Activated T-helper 1 cell treated with Interleukin-2 at 50 U/mL for 16 hours (primary cell): ENCODE measurements around the gene KREMEN2.
"Not testable (repeated sequence)": the region's sequence is repeated elsewhere in the genome, so short reads cannot be mapped to it uniquely, and the experiment has no call there.

Experiments used
- DNase-seq: peaks from one replicate; pipeline ENCODE4 v3.0.0-alpha.2; 2020; ENCODE audit warnings: low read depth

Gene KREMEN2

DNA sequence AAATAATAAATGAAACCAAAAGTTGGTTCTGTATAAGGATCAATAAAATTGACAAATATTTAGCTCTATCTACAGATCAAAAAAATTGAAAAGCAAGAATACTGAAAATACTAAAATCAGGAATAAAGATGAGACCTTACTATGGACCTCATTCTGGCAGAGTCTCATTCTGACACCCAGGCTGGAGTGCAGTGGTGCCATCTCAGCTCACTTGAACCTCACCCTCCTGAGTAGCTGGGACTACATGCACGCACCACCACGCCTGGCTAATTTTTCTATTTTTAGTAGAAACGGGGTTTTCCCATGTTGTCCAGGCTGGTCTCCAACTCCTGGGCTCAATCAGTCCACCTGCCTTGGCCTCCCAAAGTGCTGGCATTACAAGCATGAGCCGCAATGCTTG lies 22.0 kb upstream of the KREMEN2 start:
- no peak for DNase-seq

DNA sequence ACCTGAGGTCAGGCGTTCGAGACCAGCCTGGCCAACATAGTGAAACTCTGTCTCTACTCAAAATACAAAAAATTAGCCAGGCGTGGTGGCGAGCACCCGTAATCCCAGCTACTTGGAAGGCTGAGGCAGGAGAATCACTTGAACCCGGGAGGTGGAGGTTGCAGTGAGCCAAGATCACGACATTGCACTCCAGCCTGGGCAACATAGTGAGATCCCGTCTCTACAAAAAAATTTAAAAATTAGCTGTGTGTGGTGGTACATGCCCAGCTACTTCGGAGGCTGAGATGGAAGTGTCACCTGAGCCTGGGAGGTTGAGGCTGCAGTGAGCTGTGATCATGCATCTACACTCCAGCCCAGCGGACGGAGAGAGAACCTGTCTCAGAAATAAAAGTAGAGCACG lies 20.4 kb upstream of the KREMEN2 start:
- not testable (repeated sequence) for DNase-seq

DNA sequence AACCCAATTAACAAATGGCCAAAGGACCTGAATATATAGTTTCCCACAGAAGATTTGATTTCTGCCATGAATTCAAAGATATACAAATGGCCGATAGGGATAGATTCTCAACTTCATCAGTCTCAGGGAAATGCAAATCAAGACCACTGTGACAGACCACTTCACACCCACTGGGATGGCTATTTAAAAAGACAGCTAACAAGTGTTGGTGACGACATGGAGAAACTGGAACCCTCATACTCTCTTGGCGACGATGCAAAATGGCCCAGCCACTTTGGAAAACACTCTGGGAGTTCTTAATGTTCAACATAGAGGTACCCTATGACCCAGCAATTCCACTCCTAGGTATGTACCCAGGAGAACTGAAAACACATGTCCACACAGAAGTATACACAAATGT lies 17.4 kb upstream of the KREMEN2 start:
- DNase-seq, result no peak

DNA sequence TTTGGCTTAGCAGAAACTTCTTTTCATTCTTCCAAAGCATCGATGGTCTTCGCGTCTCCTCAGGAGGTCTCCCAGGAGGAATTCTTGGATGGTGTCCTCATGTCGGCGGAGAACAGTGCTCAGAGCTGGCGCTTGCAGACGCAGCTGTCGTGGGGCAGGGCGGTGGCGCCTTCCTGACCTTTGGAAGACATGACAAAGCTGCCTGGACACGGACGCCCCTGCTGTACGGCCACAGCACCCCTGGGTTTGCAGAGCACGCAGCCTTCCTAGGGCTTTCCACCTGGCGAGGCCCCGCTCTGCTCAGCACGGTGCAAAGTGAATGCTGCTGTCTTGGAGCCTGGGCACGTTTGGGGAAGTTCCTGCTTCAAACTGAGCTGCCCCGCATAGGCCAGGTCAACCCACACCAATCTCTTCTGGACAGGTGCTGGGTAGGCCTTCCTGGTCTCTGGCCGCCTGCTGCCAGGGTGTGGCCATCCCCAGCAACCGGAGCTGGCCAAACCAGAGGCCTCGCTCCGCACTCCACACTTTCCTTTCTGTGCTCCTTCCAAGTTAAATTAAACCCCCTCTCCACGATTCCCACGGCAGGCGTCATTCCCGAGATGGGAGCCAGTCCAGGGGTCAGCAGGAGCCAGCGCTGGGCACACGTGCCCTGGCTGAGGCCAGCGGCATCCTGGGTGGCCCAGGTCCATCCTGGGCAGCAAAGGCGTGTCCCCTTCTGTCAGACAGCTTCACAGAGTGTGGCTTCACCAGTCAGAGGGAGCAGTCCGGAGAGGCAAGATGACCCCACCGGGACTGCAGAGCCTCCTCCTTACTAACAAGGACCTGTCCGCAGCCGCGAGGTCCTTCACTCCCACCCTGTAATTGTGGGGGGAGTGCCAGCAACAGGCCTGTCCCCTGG lies 15.0 kb upstream of the KREMEN2 start:
- no peak for DNase-seq

DNA sequence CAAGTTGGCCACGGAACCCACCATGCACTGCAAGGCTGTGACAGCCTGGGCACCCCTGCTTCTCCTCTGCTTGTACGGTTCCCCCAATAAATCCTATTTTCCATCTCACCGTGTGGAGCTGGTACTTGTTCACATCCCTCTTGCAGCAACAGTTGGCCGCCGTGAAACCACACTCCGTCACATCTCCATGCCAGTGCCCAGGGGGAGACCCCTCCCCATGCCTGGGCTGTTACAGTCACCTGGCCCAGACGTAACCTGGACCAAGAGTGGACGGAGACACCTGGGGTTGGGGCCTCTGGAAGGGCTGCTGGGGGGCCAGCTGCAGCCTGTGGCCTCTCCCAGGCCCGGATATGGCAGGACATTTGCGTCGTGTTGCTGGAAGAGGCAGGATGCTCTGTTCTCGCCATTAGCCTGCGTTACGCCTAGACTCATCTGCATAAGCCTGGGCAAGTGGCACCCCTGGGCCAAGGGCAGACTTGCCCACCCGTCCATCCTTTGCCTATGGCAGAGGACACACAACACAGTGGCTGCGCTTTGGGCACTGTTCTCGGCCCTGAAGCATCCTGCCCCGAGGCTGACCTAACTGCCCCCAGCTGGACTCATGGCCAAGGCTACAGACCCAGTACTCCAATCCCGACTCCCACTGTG lies 14.2 kb upstream of the KREMEN2 start:
- no peak for DNase-seq

DNA sequence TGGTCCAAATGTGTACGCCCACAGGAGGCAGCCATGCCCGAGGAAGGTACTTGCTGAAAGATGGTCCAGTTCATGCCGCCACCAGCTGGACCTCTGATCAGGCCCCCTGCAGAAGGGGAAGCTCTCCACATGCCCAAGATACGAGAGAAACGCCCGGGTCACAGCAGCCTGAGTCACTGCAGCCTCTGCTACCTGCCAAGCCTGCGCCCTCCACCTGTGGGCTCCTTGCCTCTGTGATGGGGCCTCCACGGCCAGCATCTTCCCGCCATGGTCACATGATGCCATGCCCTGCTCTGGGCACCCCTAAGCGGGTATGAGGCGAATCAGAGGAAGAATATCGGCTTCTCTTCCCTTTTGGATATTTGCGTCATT lies 13.7 kb upstream of the KREMEN2 start:
- no peak for DNase-seq

DNA sequence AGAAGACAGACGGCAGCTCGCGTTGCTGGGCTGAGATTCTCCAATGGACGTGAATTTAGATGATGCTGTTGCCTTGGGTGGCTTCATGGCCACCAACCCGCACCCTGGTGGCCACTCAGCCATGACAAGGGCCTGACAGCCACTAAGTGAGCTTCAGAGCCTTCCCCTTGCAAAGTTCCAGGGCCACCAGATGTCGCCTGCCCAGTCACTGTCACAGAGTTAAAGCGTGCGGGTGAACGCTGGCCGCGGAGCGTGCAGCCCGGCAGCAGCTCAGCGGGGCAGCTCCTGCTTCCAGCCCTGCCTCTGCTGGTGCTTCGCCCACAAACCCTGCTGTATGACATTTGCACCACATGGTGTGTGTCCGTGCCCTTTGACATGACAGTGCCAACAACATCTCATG lies 13.3 kb upstream of the KREMEN2 start:
- DNase-seq, result no peak

DNA sequence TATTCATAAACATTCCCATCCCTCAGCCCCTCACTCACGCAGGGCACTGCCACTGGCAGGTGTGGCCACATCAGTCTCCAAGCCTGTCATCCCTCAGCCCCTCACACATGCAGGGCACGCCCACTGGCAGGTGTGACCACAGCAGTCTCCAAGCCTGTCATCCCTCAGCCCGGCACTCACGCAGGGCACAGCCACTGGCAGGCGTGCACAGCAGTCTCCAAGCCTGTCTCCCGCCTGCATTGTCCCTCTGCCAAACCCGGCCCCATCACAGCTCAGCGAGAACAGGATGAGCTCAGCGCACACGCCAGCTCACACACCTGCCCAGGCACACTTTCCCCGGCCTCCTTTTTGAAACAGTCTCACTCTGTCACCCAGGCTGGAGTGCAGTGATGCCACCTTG lies 11.4 kb upstream of the KREMEN2 start:
- no peak for DNase-seq

DNA sequence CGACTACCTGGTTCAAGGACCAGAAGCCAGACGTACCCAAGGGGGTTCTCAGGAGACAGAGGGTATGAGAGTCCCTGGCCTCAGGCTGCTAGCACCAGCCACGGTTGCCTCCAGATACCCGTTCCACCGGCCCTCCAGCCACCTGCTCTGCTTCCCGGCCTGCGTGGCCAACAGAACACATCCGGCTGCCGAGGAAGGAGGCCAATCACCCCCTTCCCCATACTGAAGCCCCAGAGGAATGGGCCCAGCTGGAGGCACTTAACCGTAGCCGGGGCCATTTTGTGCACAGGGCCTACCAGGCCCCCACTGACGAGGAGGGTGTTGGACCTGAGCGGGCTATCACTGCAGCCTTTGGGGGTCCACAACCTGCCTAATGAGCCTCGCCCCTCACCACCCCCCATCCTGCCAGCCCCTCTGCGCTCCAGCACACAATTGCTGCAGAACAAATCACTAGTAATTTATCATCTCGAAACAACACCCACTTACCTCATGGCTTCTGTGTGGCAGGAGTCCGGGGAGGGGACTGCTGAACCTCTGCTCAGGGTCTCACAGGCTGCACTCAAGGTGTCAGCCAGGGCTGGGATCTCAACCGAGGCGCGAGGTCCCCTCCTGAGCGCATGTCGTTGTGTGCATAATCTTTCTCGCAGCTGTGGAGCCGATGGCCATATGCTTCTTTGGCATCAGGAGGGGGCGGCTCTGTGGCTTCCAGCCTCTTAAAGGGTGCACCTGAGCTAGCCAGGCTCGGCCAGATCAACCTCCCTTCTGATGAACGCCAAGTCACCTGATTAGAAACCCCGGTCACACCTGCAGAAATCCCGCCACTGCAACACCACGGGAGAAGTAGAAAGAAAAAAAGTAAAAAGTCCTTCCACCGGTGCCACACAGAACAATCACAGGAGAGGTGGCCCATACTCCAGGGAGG lies 10.1 kb upstream of the KREMEN2 start:
- no peak for DNase-seq

DNA sequence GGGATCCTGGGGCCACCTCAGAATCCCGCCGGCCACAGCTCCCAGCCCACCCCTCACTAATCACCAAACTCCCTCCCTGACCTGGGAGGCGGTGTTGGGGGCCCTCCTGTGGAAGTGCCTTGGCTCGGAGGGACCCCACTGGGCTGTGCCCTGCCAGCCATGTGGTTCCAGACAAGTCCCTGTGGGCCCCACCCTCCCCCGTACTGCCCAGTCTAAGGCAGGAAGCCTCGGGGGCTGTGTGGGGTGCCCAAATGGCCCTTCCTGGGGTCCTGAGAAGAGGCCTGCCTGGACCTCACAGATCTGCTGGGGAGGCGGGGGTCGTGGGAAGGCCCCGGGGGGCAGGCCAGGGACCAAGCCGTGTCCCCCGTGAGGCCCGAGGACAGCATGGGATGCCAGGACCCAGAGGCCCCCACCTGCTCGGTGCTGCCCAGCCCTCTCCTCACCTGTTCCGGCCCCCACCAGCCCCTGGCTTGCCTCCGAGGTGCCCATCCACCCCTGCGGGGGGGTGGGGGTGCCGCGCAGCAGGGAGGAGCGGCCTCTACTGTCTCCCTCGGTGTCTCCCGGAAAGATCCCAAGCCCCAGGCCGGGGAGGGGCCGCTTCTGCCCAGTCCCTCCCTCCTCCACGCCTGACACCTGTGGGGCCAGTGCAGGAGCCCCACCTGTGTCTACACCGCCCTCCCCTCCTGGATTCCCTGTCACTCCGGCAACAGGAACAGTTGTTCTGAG lies 9.3 kb upstream of the KREMEN2 start:
- no peak for DNase-seq

DNA sequence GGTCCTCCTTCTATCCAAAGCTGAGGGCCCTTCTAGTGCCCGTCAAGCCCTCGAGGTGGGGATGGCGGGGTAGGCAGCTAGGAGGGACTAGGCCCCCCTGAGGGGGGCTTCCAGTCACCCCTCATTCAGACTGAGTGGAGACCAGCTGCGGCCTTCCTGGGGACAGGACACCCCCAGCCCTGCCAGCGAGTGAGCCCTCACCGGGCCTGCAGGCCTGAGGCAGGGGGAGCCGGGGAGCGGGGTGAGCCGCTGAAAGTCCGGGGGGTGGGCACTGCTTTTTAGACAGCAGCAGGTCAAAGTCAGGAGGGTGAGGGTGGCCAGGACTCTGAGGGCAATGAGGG lies 8.7 kb upstream of the KREMEN2 start:
- no peak for DNase-seq

DNA sequence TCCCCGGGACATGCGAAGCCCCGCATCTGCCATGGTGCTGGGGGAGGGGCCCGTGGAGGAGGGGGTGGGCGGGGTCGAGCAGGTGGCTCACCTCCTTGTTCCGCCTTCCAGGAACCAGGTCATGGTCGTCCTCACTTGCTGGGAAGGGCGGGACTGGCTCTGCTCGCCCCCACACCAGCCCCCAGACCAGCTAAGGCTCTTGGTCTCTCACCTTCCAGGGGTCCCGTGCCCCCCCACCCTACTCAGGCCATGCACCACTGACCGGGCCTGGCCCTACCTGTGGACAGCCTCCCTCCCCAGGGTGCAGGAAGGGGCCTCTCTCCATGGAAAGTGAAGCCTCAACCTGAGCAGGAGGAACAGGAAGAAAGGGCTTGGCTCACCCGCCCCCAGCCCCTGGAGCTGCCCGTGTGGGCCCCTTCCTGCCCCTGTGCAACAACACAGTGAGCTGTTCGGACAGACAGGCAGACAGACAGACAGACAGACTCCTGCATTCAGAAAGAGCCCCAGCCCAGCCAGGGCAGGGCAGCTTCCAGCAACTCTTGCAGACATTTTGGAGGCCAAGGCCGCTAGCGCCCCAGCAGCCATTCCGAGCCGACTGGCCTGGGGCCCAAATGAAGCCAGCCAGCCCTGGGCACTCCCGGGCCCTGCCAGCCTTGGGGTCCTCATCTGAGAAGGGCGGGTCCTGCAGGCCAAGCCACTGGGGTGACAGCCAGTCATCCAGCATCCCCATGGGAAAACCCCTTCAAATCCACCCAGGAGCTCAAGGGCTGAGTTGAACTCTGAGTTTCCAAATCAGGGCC lies 8.1 kb upstream of the KREMEN2 start:
- no peak for DNase-seq

DNA sequence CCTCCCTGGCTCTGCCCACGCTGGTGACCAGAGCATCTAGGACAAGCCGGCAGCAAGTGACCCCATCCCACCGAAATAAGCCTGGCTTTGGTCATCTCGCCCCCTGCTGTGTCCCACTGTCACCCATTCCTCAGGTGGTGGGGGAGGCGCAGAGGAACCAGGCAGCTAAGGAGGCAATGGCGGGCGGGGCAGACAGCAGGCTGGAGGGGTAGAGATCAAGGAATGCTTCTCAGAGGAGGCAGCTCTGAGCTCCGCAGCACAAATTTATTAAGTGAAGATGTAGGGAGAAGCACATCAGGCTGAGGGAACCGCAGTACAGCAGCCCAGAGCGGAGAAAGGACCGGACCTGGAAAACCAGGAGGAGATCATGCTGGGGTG lies 7.5 kb upstream of the KREMEN2 start:
- no peak for DNase-seq

DNA sequence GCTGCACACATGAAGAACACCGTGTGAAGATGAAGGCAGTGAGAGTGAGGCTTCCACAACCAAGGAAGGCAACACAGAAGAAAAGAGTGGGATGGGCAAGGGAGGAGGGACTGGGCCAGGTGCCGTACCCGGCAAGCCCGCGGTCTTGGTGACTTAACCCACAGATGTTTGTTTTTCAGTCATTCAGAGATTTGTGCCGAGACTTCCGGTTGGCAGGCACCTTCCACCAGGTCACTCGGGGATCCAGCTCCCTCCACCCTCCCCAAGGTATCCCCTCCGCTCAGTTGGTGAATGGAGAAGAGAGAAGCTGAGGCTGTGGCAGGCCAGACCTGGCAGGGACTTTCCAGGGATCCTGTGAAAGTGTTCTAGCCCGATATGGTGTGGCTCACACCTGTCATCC lies 4.9 kb upstream of the KREMEN2 start:
- no peak for DNase-seq

DNA sequence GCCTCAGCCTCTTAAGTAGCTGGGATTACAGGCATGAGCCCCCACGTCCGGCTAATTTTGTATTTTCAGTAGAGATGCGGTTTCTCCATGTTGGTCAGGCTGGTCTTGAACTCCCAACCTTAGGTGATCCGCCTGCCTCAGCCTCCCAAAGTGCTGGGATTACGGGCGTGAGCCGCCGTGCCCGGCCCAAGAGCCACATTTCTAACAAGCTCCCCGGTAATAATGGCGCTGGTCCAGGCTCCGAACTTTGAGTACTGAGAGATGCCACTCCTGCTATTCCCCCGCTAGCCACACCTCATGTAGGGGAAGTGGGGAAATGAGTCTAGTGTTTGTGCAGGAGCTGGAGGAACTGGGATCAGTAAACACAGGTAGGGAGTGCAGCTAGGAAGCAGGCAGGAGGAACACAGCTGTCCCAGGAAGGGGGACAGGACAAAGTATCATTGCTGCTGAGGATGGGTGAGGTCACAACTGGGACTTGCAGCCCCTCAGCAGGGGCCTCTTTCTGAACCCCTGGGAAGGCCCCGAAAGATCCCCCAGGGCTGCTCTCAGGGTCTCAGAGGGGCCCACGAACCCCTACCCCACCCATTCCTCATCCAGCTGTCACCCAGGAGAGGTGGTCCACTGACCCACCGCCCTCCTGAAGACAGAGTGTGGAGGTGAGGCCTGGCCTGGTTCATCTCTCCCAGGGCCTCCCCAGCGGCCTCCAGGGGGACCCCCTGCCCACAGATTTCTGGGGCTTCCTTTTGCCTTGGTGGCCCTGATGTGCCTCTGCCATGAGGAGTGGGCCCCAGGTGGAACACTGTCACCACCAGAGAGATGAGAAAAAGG lies 3.7 kb upstream of the KREMEN2 start:
- no peak for DNase-seq

DNA sequence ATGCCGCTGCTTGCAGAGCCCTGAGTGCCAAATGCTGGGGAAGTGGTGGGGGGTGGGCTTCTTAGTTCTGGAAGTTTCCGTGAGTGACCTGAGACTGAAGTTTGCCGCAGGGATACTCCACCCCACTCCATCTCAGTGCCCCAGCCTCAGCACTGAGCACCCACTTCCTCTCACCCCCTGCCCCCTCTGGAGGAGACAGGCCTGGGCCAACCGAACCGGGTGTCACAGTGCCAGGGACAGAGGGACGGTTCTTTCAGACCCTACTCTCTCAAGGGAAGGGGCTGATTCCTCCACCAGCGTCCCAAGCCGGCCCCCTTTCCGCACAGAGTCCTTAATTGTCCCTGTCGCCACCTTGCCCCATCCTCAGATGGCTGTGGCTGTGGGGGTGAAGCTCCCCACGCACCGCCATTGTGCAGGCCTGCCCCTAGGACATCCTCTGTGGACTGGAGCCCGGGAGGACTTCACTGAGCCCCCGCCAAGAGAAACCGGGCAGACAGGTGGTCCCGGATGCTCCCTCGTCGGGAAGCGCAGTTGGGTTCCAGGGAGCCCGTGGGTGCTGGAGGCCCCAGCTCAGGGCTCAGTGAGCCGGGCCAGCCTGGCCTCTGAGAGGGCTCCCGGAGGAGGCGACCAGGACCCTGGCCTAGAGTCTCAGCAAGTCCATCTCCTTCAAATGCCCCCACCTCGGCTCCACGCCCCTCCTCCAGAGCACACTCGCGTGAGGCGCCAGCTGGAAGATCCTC lies 1.6 kb upstream of the KREMEN2 start:
- DNase-seq, result no peak

DNA sequence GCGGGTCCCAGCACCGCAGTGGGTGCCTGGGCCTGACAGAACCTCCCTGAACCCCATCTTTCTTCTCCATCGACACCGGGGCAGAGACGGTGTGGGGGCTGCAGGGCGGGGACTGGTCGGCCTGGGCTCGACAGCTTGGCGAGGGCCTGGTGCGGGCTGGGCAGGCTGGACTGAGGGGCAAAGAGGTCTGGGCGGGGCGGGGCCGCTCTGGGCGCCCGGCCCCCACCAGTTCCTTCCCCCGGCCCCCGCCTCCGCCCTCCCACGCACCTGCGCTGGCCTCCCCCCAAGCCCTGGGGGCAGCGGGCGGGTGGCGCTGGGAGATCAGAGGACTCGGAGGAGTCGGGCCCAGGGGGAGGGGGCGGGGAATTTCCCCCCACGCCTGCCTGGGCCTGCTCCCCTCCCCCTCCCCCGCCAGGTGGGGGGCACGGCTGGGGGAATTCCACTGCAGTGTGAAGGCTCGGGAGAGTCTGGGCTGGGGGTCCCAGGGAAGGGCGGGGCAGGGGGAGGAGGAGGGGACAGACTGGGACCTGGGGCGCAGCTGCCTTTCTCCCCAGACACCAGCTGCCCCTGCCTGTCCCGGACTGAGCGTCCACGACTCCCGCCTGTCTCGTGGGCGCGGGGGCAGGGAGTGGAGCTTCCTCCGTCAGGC lies 877 bp upstream of the KREMEN2 start:
- no peak for DNase-seq

DNA sequence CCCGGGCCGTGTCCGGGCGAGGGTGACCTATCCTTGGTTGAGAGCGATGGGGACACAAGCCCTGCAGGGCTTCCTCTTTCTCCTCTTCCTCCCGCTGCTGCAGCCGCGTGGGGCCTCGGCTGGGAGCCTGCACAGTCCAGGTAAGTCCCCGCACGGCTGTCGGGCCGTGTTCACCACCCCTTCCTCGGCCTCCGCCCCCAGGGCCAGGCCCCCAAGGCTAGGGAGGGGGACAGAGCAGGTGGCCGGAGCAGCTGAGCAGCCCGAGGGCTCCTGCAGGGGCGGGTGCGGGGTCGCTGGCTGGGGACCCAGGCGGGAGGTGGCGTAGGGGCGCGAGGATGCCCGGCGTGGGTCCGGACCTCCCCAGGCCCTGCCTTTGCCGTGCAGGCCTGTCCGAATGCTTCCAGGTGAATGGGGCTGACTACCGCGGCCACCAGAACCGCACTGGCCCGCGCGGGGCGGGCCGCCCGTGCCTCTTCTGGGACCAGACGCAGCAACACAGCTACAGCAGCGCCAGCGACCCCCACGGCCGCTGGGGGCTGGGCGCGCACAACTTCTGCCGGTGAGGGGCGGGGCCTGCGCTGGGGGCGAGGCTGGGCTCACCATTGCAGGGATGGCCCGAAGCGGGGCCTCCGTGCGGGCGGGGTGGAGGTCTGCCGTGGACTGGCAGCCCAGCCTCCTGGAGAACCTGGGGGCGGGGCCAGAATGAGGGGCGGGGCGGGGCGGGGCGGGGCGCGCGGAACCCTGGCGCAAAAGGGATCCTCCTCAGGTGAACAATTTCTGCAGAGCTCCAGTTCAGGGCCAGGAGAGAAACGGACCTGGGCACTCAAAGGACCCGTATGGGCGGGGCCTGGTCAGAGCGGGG lies 631 bp downstream of the KREMEN2 start:
- DNase-seq, result peak; percentile 30
